Measurements from ENCODE around the gene F12. TPM values are rescaled to one million over a fixed set of nuclear protein-coding genes. Genes with fewer than 3 reads are reported as not detected.

Gene F12
- total and polyA plus RNA-seq, 2 of the 8 experiments (the other 6 are each of a cell fraction or from before 2014, with no cell fraction given): 6.5 to 7.8 TPM

DNA sequence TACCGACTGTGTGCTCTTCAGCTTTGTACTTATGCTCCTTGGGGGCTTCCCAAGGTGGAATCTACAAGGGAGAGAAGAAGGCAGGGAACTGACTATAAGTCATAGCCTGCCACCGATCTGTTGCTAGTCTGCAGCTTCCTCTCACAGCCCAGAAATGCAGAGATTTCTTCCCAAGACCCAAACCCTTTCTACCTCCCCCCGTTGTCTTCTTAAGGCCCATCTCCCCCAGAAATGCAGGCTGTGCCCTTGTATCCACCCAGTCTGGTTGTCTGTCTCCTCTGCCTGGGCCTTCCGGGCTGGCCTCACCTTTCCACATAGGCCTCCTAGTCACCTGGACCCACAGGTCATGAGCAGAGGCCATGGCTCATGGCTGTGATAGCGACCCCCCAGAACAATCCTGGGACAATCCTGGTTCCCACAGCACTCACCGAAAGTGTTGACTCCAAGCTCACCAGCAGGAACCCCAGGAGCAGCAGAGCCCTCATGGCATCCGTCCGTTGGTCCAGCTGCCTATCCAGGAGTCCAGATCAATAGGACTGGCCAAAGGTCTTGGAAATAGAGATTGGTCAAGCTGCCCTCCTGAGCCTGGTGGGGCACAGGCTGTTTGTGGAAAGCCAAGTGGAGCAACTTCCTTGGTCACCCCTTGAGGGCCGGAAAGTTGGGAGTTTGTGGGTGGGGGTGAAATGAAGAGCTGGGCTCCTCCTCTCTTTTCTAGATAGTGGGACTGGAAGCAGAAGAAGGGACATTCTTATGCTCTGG lies at the start of gene F12 (continued):
- TF ChIP-seq, protein P1, sequence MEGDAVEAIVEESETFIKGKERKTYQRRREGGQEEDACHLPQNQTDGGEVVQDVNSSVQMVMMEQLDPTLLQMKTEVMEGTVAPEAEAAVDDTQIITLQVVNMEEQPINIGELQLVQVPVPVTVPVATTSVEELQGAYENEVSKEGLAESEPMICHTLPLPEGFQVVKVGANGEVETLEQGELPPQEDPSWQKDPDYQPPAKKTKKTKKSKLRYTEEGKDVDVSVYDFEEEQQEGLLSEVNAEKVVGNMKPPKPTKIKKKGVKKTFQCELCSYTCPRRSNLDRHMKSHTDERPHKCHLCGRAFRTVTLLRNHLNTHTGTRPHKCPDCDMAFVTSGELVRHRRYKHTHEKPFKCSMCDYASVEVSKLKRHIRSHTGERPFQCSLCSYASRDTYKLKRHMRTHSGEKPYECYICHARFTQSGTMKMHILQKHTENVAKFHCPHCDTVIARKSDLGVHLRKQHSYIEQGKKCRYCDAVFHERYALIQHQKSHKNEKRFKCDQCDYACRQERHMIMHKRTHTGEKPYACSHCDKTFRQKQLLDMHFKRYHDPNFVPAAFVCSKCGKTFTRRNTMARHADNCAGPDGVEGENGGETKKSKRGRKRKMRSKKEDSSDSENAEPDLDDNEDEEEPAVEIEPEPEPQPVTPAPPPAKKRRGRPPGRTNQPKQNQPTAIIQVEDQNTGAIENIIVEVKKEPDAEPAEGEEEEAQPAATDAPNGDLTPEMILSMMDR (IDR thresholded peaks at IDR 0.05; ENCODE audit: control extremely low read depth in 1 of 3, insufficient read depth in 1 of 3, low read depth in 1 of 3, low read length in 3 of 3): no peak
- no peak for TF ChIP-seq SIN3A (conservative IDR thresholded peaks at IDR 0.05 in 1 of 2, IDR thresholded peaks at IDR 0.05 in 1 of 2; ENCODE audit: low read depth in 1 of 2, low read length in 2 of 2)
- TF ChIP-seq CEBPB (IDR thresholded peaks at IDR 0.05; ENCODE audit: low read depth, low read length): no peak
- TF ChIP-seq RNF2 (IDR thresholded peaks at IDR 0.05; ENCODE audit: borderline replicate concordance, low read depth, low read length, missing control alignments, poor library complexity, severe bottlenecking): no peak
- TF ChIP-seq GTF2F1 (IDR thresholded peaks at IDR 0.05; ENCODE audit: borderline replicate concordance, low read depth, low read length): no peak
- TF ChIP-seq ZNF274 (IDR thresholded peaks at IDR 0.05; ENCODE audit: borderline replicate concordance, extremely low read depth, low read length): no peak
